NCI-H1092 (cell line): ENCODE results near the gene EHBP1L1.
"Not testable (repeated sequence)": the region's sequence is repeated elsewhere in the genome, so short reads cannot be mapped to it uniquely, and the experiment has no call there.

Experiments used
- DNase-seq: peaks from one replicate; lab custom pipeline; 2025; lab: John Stamatoyannopoulos, UW

Gene EHBP1L1

GRCh38 chr11:65560555-65561418 lies 15.1 kb upstream of the EHBP1L1 start:
- DNase-seq = no peak

DNA sequence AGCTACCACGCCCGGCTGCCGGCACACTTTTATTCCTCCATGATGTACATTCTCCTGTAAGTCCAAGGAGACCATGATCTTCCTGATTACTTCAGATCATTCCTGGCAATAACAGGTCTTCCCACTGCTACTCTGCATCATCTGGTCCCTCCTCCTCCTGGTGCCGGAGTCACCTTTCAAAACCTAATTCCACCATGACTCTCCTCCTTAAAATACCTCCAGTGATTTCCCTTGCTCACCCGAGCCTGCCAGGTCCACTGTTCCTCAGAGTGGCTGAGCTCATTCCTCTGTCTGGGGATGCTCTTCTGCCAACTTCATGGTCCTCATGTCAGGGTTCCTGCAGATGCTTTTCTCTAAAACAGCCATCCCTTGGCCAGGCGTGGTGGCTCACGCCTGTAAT lies 13.8 kb upstream of the EHBP1L1 start:
- DNase-seq = no peak

GRCh38 chr11:65562788-65563187 lies 13.1 kb upstream of the EHBP1L1 start:
- no peak for DNase-seq

GRCh38 chr11:65563601-65564000 lies 12.3 kb upstream of the EHBP1L1 start:
- no peak for DNase-seq

DNA sequence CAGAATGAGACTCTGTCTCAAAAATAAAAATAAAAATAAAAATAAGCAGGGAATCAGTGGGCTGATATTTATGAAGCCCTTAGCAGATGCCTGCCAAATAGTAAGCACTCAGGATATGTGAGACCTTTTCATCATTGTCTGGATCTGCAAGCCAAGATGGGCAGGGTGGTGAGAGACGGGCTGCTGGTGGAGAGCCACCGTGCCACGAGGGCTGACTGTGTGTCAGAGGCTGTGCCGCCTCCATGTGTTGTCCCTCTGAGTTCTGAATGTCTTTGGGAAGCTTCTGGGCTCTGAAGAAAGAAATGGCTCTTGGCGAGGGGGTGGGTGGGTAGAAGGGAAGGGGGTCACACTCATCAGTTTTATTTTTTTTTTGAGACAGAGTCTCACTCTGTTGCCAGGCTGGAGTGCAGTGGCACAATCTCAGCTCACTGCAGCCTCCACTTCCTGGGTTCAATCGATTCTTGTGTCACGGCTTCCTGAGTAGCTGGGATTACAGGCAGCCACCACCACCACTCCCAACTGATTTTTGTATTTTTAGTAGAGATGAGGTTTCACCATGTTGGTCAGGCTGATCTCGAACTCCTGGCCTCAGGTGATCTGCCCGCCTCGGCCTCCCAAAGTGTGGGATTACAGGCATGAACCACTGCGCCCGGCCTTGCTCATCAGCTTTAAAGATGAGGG lies 10.8 kb upstream of the EHBP1L1 start:
- not testable (repeated sequence) for DNase-seq

DNA sequence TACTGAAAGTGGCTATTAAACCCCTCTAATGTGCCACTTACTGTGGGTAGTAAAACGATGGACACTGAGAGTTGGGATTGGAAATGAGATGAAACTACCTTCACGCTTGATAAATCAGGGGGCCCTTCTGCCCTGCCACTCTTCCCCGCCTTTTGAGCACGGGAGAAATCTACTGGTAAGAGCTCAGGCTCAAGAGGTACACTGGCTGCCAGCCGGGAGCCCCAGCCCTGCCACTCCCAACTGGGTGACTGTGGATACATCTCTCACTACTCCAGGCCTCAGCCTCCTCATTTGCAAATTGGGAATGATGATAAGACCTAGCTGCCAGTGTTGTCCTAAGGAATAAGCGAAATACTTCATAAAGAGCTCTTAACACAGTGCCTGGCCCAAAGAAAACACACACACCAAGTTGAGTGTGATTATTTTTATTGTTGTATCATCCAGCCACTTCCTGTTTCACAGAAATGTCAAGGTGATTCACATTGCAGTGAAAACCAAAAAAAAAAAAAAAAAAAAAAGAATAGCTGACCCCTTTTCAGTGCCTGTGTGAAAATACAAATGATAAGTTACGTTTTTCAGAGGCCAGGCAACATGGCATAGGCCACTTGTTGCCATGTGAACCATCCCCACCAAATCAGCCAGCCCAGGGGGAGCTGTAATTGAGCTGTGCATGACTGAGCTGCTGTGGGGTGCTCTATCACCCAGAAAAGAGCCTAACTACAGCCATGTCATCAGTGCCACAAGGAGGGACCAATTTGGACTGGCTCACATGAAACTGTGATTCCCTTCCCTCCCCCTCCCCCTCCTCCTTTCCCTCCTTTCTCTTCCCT lies 10.0 kb upstream of the EHBP1L1 start:
- no peak for DNase-seq

- DNase-seq = no peak
Measured at GRCh38 chr11:65569164-65569972, 6.5 kb upstream of the EHBP1L1 start.

GRCh38 chr11:65569973-65570918 lies 5.6 kb upstream of the EHBP1L1 start, which contains the start of gene ZNRD2:
Gene ZNRD2 (plus strand): TSS chr11:65570477. CDS start chr11:65570492, 15 bp downstream.
- DNase-seq = peak; percentile 98

DNA sequence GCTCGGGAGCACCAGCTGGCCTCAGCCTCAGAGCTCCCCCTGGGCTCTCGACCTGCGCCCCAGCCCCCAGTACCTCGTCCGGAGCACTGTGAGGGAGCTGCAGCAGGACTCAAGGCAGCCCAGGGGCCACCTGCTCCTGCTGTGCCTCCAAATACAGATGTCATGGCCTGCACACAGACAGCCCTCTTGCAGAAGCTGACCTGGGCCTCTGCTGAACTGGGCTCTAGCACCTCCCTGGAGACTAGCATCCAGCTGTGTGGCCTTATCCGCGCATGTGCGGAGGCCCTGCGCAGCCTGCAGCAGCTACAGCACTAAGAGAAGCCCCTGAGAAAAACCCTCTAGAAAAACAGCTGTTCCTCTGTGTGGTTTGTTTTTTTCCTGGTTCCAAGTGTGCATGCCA lies 4.4 kb upstream of the EHBP1L1 start:
- DNase-seq = no peak

DNA sequence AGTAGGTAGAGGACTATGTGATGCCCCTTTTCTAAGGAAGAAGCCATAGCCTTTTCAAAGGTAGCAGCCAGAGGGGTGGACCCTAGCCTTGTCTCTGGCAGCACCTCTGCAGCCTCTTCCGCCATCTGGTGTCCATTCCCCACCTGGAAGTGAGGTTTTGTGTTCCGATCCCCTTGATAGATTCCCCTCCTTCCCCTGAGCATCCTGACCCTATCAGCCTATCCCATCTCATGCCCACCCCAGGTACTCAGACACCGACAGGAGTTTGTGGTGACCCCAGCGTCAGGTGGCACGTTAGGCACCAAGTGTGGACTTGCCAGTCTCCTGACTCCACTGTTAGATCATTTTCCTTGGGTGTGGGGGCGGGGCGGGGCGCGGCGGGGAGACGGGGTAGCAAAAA lies 3.9 kb upstream of the EHBP1L1 start:
- DNase-seq = peak; percentile 59

- DNase-seq = peak; percentile 64
Measured at GRCh38 chr11:65572356-65573051, 3.3 kb upstream of the EHBP1L1 start, which contains the start of gene FAM89B. Gene FAM89B (plus strand): TSS chr11:65572538. CDS start chr11:65572670, 132 bp downstream.

DNA sequence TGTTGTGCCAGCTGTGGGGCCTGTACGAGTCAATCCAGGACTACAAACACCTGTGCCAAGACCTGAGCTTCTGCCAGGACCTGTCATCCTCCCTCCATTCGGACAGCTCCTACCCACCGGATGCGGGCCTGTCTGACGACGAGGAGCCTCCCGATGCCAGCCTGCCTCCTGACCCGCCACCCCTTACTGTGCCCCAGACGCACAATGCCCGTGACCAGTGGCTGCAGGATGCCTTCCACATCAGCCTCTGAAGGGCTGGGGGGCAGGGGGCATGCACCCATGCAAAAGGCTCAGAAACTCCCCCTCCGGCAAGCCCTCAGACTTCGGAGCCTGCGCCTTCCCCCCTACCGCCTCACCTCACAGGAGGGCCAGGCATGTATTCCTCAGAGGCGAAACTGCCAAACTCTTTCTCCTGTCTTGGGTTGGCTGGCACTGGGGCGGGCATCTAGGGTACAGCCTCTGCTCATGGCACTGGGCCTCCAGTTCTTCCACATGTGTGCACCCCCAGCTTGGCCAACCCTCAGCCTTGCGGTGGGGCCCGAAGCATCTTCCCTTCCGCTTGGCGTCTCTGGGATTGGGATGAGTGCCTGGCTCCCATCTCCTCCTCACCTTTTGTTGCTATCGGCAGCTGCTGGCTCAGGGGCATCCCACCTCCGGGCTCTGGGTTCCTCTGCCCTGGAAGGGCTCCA lies 2.3 kb upstream of the EHBP1L1 start:
- no peak for DNase-seq

DNA sequence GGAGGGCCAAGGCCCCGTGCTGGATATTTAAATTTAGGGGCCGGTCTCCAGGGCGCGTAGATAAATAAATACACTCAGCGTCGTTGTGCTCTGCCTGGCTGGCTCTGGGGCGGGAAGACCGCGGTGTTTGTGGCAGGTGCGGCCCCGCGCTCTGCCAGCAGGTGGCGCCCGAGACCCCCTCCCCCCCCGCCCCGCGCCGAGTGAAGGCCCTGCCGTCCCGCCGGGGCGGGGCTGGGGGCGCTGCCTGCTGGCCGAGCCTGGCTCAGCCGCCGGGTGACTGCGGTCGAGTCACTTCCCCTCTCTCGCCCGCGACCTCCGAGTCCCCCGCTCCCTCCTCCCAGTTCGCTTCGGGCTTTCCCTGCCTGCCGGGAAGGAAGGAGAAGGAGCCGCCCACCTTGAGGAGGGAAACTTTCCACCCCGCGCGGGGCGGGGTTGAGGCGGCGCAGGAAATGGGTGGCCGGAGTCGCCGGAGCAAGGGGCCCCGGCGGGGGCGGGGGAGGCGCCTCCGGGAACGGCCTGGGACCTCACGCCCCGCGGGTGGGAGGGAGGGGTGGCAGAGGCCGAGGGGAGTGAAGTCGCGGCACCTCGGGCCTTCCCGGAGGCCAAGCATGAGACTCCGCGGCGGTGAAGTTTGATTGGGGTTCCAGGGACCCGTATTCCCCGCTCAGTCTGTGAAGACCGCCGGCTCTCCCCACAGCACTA lies 1.6 kb upstream of the EHBP1L1 start:
- DNase-seq = no peak

- DNase-seq = no peak
Measured at GRCh38 chr11:65574811-65575567, 864 bp upstream of the EHBP1L1 start.

GRCh38 chr11:65576232-65576866 lies 496 bp downstream of the EHBP1L1 start:
- DNase-seq = no peak

GRCh38 chr11:65576867-65577755 lies 1.3 kb downstream of the EHBP1L1 start:
- DNase-seq = no peak
